NCI-H128 (cell line): ENCODE results near the gene PROC.

Source experiments
- DNase-seq: peaks from one replicate; lab custom pipeline; 2025; ENCODE audit not compliant: unreplicated experiment; lab: John Stamatoyannopoulos, UW

PROC gene

DNA sequence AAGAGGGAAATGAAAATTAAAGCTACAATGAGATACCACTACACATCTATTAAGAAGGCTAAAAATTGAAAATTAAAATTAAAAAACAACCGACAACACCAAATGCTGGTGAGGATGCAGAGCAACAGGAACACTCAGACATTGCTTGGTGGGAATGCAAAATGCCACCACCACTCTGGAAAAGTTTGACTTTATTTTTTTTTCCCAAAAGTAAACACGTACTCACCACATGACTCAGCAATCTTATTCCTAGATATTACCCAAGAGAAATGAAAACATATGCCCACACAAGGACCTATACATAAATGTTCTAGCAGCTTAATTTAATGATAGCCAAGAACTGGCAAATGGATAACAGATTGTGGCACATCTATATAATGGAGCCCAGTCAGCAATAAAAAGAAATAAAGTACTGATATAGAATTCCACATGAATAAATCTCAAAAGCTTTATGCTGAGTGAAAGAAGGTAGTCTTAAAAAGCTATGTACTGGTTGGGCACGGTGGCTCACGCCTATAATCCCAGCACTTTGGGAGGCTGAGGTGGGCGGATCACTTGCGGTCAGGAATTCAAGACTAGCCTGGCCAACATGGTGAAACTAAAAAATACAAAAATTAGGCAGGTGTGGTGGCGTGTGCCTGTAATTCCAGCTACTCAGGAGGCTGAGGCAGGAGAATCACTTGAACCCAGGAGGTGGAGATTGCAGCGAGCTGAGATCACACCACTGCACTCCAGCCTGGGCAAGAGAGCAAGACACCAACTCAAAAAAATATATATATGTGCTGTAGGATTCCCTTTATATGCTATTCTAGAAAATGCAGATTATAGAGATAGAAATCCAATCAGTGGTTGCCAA lies 4.2 kb upstream of the PROC start:
- DNase-seq = no peak

DNA sequence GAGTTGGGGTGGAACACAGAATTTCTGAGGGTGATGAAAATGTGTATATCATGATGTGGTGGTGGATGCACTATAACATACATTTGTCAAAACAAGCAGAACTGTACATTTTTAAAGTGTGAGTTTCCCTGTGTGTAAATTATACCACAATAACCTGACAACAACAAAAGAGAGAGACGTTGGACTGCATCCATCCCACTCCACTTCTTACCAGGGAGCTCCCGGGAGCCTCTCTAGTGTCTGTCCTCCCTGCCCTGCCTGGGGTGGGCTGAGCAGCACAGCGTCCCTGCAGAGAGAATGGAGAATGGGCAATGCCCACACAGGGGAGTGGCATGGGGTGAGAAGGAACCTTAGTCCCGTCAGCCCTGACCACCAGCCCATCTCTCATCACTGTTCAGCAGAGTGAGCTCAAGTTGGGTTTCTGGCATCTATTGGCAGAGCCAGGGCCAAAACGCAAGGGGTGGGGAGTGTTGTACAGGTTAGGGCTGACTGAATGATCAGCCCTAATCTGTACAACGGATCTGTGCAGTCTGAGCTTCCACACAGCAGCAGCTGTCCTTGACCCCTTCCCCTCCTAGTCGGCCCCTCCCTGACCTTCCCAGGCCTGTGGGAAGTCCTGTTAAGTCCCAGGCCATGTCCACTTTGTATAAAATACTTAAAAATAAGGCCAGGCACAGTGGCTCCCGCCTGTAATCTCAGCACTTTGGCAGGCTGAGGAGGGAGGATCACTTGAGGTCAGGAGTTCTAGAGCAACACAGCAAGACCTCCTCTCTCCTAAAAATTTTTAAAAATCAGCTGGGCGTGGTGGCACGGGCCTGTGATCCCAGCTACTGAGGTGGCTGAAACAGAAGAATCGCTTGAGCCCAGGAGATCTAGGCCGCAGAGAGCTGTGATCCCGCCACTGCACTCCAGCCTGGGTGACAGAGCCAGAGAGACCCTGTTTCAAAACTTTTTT lies 3.3 kb upstream of the PROC start:
- DNase-seq = no peak

DNA sequence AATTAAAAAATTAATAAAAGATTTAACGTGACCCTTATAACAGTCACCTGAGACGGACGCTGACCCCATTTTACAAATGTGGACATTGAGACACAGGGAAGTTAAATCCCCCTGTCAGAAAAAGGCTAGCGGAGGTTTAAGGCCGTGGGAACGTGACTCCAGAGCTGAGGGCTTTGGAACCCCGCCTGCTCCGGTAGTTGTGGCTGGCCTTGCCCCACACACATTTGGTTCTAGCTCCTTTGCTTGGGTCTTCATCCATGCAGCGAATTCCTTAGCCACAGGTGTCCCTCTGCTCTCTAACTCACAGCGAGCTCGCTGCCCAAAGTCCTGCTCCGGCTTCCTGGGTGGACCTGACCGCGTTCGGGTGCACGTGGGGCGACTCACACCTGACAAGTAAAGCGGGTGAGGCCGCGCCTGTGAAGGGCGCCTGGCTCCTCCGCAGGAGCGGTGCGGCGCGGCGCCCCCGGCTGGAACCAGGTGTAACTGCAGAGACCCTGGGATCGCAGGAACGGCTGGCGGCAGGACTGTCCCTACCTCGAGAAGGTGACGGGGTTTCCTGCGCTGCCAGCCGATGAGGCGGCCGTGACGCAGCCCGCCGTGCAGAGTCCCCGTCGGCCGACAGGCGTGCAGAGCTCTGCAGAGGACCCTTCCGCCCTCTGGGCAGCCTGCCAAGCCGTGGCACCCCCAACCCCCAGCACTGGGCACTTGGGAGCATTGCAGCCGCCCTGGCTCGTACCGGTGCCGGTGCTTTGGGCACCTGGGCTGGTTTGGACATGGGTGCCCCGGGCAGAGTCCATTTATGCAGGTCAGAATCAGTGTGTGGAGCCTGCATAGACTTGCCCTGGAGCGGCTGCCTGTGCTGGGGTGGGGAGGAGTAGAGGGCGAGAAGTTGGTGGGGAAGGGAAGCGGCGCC lies 2.4 kb upstream of the PROC start:
- no peak for DNase-seq

DNA sequence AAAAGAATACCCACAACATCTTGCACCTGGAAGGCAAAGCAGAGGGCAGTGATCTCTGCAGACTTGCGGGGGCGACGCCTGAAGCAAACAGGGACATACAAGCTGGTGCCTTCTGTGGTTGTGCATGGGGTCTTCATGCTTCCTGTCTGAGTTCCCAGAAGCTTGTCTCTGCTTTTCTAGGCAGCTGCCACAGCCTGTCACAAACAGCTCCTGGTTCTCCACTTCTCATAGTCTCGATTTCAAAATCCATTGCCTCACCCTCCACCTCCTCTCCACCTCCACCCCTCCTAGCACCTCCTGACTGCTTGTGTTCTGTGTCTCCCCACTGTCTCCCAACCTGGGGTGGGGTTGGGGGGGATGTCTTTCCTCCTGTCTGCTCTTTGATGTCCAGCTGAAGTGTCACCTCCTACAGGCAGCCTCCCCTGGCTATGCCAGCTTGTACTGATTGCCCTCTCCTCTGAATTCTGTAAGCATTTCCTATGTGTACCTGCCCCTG lies 1.7 kb upstream of the PROC start:
- DNase-seq = no peak

DNA sequence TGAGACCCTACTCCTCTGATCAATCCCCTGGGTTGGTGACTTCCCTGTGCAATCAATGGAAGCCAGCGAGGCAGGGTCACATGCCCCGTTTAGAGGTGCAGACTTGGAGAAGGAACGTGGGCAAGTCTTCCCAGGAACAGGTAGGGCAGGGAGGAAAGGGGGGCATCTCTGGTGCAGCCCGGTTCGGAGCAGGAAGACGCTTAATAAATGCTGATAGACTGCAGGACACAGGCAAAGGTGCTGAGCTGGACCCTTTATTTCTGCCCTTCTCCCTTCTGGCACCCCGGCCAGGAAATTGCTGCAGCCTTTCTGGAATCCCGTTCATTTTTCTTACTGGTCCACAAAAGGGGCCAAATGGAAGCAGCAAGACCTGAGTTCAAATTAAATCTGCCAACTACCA lies 821 bp upstream of the PROC start:
- no peak for DNase-seq

DNA sequence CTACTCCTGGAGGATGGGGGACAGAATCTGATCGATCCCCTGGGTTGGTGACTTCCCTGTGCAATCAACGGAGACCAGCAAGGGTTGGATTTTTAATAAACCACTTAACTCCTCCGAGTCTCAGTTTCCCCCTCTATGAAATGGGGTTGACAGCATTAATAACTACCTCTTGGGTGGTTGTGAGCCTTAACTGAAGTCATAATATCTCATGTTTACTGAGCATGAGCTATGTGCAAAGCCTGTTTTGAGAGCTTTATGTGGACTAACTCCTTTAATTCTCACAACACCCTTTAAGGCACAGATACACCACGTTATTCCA lies 844 bp downstream of the PROC start:
- no peak for DNase-seq

DNA sequence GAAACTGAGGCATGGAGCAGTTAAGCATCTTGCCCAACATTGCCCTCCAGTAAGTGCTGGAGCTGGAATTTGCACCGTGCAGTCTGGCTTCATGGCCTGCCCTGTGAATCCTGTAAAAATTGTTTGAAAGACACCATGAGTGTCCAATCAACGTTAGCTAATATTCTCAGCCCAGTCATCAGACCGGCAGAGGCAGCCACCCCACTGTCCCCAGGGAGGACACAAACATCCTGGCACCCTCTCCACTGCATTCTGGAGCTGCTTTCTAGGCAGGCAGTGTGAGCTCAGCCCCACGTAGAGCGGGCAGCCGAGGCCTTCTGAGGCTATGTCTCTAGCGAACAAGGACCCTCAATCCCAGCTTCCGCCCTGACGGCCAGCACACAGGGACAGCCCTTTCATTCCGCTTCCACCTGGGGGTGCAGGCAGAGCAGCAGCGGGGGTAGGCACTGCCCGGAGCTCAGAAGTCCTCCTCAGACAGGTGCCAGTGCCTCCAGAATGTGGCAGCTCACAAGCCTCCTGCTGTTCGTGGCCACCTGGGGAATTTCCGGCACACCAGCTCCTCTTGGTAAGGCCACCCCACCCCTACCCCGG lies 1.3 kb downstream of the PROC start:
- no peak for DNase-seq

DNA sequence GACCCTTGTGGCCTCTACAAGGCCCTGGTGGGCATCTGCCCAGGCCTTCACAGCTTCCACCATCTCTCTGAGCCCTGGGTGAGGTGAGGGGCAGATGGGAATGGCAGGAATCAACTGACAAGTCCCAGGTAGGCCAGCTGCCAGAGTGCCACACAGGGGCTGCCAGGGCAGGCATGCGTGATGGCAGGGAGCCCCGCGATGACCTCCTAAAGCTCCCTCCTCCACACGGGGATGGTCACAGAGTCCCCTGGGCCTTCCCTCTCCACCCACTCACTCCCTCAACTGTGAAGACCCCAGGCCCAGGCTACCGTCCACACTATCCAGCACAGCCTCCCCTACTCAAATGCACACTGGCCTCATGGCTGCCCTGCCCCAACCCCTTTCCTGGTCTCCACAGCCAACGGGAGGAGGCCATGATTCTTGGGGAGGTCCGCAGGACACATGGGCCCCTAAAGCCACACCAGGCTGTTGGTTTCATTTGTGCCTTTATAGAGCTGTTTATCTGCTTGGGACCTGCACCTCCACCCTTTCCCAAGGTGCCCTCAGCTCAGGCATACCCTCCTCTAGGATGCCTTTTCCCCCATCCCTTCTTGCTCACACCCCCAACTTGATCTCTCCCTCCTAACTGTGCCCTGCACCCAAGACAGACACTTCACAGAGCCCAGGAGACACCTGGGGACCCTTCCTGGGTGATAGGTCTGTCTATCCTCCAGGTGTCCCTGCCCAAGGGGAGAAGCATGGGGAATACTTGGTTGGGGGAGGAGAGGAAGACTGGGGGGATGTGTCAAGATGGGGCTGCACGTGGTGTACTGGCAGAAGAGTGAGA lies 2.0 kb downstream of the PROC start:
- no peak for DNase-seq

DNA sequence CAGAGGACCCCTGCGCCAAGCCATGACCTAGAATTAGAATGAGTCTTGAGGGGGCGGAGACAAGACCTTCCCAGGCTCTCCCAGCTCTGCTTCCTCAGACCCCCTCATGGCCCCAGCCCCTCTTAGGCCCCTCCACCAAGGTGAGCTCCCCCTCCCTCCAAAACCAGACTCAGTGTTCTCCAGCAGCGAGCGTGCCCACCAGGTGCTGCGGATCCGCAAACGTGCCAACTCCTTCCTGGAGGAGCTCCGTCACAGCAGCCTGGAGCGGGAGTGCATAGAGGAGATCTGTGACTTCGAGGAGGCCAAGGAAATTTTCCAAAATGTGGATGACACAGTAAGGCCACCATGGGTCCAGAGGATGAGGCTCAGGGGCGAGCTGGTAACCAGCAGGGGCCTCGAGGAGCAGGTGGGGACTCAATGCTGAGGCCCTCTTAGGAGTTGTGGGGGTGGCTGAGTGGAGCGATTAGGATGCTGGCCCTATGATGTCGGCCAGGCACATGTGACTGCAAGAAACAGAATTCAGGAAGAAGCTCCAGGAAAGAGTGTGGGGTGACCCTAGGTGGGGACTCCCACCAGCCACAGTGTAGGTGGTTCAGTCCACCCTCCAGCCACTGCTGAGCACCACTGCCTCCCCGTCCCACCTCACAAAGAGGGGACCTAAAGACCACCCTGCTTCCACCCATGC lies 3.0 kb downstream of the PROC start:
- DNase-seq = no peak

DNA sequence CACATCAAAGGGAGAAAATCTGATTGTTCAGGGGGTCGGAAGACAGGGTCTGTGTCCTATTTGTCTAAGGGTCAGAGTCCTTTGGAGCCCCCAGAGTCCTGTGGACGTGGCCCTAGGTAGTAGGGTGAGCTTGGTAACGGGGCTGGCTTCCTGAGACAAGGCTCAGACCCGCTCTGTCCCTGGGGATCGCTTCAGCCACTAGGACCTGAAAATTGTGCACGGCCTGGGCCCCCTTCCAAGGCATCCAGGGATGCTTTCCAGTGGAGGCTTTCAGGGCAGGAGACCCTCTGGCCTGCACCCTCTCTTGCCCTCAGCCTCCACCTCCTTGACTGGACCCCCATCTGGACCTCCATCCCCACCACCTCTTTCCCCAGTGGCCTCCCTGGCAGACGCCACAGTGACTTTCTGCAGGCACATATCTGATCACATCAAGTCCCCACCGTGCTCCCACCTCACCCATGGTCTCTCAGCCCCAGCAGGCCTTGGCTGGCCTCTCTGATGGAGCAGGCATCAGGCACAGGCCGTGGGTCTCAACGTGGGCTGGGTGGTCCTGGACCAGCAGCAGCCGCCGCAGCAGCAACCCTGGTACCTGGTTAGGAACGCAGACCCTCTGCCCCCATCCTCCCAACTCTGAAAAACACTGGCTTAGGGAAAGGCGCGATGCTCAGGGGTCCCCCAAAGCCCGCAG lies 3.8 kb downstream of the PROC start:
- no peak for DNase-seq

DNA sequence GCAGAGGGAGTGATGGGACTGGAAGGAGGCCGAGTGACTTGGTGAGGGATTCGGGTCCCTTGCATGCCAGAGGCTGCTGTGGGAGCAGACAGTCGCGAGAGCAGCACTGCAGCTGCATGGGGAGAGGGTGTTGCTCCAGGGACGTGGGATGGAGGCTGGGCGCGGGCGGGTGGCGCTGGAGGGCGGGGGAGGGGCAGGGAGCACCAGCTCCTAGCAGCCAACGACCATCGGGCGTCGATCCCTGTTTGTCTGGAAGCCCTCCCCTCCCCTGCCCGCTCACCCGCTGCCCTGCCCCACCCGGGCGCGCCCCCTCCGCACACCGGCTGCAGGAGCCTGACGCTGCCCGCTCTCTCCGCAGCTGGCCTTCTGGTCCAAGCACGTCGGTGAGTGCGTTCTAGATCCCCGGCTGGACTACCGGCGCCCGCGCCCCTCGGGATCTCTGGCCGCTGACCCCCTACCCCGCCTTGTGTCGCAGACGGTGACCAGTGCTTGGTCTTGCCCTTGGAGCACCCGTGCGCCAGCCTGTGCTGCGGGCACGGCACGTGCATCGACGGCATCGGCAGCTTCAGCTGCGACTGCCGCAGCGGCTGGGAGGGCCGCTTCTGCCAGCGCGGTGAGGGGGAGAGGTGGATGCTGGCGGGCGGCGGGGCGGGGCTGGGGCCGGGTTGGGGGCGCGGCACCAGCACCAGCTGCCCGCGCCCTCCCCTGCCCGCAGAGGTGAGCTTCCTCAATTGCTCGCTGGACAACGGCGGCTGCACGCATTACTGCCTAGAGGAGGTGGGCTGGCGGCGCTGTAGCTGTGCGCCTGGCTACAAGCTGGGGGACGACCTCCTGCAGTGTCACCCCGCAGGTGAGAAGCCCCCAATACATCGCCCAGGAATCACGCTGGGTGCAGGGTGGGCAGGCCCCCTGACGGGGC lies 4.6 kb downstream of the PROC start:
- DNase-seq = no peak

DNA sequence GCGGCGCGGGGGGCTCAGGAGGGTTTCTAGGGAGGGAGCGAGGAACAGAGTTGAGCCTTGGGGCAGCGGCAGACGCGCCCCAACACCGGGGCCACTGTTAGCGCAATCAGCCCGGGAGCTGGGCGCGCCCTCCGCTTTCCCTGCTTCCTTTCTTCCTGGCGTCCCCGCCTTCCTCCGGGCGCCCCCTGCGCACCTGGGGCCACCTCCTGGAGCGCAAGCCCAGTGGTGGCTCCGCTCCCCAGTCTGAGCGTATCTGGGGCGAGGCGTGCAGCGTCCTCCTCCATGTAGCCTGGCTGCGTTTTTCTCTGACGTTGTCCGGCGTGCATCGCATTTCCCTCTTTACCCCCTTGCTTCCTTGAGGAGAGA lies 5.2 kb downstream of the PROC start:
- DNase-seq = no peak

DNA sequence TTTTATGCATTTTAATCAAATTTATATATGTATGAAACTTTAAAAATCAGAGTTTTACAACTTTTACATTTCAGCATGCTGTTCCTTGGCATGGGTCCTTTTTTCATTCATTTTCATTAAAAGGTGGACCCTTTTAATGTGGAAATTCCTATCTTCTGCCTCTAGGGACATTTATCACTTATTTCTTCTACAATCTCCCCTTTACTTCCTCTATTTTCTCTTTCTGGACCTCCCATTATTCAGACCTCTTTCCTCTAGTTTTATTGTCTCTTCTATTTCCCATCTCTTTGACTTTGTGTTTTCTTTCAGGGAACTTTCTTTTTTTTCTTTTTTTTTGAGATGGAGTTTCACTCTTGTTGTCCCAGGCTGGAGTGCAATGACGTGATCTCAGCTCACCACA lies 5.7 kb downstream of the PROC start:
- no peak for DNase-seq

DNA sequence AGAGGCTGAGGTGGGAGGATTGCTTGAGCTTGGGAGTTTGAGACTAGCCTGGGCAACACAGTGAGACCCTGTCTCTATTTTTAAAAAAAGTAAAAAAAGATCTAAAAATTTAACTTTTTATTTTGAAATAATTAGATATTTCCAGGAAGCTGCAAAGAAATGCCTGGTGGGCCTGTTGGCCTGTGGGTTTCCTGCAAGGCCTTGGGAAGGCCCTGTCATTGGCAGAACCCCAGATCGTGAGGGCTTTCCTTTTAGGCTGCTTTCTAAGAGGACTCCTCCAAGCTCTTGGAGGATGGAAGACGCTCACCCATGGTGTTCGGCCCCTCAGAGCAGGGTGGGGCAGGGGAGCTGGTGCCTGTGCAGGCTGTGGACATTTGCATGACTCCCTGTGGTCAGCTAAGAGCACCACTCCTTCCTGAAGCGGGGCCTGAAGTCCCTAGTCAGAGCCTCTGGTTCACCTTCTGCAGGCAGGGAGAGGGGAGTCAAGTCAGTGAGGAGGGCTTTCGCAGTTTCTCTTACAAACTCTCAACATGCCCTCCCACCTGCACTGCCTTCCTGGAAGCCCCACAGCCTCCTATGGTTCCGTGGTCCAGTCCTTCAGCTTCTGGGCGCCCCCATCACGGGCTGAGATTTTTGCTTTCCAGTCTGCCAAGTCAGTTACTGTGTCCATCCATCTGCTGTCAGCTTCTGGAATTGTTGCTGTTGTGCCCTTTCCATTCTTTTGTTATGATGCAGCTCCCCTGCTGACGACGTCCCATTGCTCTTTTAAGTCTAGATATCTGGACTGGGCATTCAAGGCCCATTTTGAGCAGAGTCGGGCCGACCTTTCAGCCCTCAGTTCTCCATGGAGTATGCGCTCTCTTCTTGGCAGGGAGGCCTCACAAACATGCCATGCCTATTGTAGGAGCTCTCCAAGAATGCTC lies 6.6 kb downstream of the PROC start:
- DNase-seq = no peak

DNA sequence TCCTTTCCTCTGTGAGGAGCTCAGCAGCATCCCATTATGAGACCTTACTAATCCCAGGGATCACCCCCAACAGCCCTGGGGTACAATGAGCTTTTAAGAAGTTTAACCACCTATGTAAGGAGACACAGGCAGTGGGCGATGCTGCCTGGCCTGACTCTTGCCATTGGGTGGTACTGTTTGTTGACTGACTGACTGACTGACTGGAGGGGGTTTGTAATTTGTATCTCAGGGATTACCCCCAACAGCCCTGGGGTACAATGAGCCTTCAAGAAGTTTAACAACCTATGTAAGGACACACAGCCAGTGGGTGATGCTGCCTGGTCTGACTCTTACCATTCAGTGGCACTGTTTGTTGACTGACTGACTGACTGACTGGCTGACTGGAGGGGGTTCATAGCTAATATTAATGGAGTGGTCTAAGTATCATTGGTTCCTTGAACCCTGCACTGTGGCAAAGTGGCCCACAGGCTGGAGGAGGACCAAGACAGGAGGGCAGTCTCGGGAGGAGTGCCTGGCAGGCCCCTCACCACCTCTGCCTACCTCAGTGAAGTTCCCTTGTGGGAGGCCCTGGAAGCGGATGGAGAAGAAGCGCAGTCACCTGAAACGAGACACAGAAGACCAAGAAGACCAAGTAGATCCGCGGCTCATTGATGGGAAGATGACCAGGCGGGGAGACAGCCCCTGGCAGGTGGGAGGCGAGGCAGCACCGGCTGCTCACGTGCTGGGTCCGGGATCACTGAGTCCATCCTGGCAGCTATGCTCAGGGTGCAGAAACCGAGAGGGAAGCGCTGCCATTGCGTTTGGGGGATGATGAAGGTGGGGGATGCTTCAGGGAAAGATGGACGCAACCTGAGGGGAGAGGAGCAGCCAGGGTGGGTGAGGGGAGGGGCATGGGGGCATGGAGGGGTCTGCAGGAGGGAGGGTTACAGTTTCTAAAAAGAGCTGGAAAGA lies 7.6 kb downstream of the PROC start:
- no peak for DNase-seq
